Measurements from ENCODE around the gene ACOT11. TPM values are rescaled to one million over a fixed set of nuclear protein-coding genes. Genes with fewer than 3 reads are reported as not detected.

Gene ACOT11
- polyA plus RNA-seq, 1 donor from 2014 or later = not detected

DNA sequence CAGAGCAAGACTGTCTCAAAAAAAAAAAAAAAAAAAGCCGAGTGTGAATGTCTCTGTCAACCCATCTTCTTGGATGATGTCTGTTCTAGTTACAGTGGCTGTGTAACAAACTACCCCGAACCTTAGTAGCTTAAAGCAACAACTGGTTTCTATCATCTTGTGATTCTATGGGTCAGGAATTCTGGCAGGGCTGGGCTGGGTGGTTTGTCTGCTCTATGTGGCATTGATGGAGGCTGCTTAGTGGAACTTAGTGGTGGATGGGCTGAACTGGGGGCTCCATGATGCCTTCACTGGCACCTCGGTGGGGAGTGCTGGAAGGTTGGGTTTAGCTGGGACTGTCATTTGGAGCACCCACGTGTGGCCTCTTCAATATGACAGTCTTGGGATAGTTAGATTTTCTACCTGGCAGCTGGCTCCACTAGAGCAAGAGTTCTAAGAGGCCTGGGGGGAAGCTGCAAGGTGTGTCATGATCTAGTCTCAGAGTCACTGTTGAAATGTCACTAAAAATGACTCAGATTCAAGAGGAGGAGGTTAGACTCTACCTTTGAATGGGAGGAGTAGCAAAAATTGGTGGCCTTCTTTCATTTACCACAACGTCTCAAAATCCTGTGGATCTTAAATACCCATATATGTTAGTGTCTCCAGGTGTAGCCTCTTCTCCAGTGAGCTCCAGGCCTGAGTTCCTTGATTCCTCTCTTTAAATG is 18.6 kb downstream of the ACOT11 start:
- H3K27me3 ChIP-seq (ENCODE audit: insufficient read depth, low read depth, low read length) = no peaks in the 10 kb centered on the region
- H3K9me2 ChIP-seq (ENCODE audit: insufficient read depth, low read length) = no peaks in the 10 kb centered on the region
- no peak overlapping the region for H3K27ac ChIP-seq (ENCODE audit: low read length)
- H3K9ac ChIP-seq (ENCODE audit: low read length) = no peak overlapping the region
- no peak overlapping the region for H3K4me2 ChIP-seq (ENCODE audit: low read length)
- H3F3A ChIP-seq (ENCODE audit: insufficient read depth, low read length, poor library complexity, severe bottlenecking) = no peaks in the 10 kb centered on the region
- no peak overlapping the region for H3K4me3 ChIP-seq (ENCODE audit: low read length)
- no peak overlapping the region for H2AFZ ChIP-seq (ENCODE audit: low read depth, low read length)
- TF ChIP-seq EZH2 (IDR thresholded peaks at IDR 0.05; ENCODE audit: borderline replicate concordance, insufficient read depth, low read length, poor library complexity, severe bottlenecking) = no peak
- no peak for TF ChIP-seq SMC3 (conservative IDR thresholded peaks at IDR 0.05; ENCODE audit: poor library complexity)
- TF ChIP-seq MXI1 (conservative IDR thresholded peaks at IDR 0.05; ENCODE audit: poor library complexity, severe bottlenecking) = no peak
- TF ChIP-seq, protein P1, sequence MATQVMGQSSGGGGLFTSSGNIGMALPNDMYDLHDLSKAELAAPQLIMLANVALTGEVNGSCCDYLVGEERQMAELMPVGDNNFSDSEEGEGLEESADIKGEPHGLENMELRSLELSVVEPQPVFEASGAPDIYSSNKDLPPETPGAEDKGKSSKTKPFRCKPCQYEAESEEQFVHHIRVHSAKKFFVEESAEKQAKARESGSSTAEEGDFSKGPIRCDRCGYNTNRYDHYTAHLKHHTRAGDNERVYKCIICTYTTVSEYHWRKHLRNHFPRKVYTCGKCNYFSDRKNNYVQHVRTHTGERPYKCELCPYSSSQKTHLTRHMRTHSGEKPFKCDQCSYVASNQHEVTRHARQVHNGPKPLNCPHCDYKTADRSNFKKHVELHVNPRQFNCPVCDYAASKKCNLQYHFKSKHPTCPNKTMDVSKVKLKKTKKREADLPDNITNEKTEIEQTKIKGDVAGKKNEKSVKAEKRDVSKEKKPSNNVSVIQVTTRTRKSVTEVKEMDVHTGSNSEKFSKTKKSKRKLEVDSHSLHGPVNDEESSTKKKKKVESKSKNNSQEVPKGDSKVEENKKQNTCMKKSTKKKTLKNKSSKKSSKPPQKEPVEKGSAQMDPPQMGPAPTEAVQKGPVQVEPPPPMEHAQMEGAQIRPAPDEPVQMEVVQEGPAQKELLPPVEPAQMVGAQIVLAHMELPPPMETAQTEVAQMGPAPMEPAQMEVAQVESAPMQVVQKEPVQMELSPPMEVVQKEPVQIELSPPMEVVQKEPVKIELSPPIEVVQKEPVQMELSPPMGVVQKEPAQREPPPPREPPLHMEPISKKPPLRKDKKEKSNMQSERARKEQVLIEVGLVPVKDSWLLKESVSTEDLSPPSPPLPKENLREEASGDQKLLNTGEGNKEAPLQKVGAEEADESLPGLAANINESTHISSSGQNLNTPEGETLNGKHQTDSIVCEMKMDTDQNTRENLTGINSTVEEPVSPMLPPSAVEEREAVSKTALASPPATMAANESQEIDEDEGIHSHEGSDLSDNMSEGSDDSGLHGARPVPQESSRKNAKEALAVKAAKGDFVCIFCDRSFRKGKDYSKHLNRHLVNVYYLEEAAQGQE (IDR thresholded peaks at IDR 0.05; ENCODE audit: borderline replicate concordance) = no peak
- TF ChIP-seq EP300 (conservative IDR thresholded peaks at IDR 0.05; ENCODE audit: poor library complexity, severe bottlenecking) = no peak
- no peak for TF ChIP-seq POLR2AphosphoS5 (IDR thresholded peaks at IDR 0.05)
- TF ChIP-seq RAD21 (conservative IDR thresholded peaks at IDR 0.05) = no peak
- no peak for TF ChIP-seq CTCF (IDR thresholded peaks at IDR 0.05; ENCODE audit: poor library complexity, severe bottlenecking)
- TF ChIP-seq TAF1 (IDR thresholded peaks at IDR 0.05; ENCODE audit: low read depth) = no peak
- H3K9me3 ChIP-seq (ENCODE audit: low read length) = no peaks in the 10 kb centered on the region
- no peaks in the 10 kb centered on the region for H3K36me3 ChIP-seq (ENCODE audit: insufficient read depth, low read length)
- H3K79me2 ChIP-seq (replicated peaks; ENCODE audit: insufficient read depth, low read length) = no peaks in the 10 kb centered on the region
- no peaks in the 10 kb centered on the region for H4K20me1 ChIP-seq (ENCODE audit: insufficient read depth)

GRCh38 chr1:54567961-54568360 is 19.9 kb downstream of the ACOT11 start:
- Histone ChIP-seq H3K9me2 (ENCODE audit: insufficient read depth, low read length) (no peaks in the 10 kb centered on the region), H4K20me1 (ENCODE audit: insufficient read depth) (no peaks in the 10 kb centered on the region), H3K4me2 (ENCODE audit: low read length) (no peak overlapping the region), H3K27me3 (ENCODE audit: insufficient read depth, low read depth, low read length) (no peaks in the 10 kb centered on the region), H3F3A (ENCODE audit: insufficient read depth, low read length, poor library complexity, severe bottlenecking) (no peaks in the 10 kb centered on the region), H2AFZ (ENCODE audit: low read depth, low read length) (no peak overlapping the region), H3K9ac (ENCODE audit: low read length) (no peak overlapping the region), H3K79me2 (replicated peaks; ENCODE audit: insufficient read depth, low read length) (no peaks in the 10 kb centered on the region), H3K9me3 (ENCODE audit: low read length) (no peaks in the 10 kb centered on the region), H3K36me3 (ENCODE audit: insufficient read depth, low read length) (no peaks in the 10 kb centered on the region), H3K27ac (ENCODE audit: low read length) (no peak overlapping the region), H3K4me3 (ENCODE audit: low read length) (no peak overlapping the region)
- no peak for TF ChIP-seq CTCF (IDR thresholded peaks at IDR 0.05; ENCODE audit: poor library complexity, severe bottlenecking)

All from neural cell (in vitro differentiated cells).